HFF-Myc (cell line): ENCODE measurements around the gene AGBL1.

Experiments
- DNase-seq: peaks from one replicate; pipeline ENCODE4 v3.0.0-alpha.2; 2011; ENCODE audit warnings: low read depth; ENCODE audit errors: extremely low read depth
- H3K4me3 ChIP-seq: replicated peaks from 2 replicates; pipeline ENCODE4 v1.5.1; 2011; ENCODE audit warnings: low read depth, mild to moderate bottlenecking, control low read depth, low read length
- TF ChIP-seq, protein P1 (sequence below): IDR thresholded peaks from 2 replicates; pipeline ENCODE4 v1.5.1; 2012; ENCODE audit warnings: mild to moderate bottlenecking, low read depth, low read length, control low read depth; ENCODE audit errors: missing control alignments

AGBL1 gene

DNA sequence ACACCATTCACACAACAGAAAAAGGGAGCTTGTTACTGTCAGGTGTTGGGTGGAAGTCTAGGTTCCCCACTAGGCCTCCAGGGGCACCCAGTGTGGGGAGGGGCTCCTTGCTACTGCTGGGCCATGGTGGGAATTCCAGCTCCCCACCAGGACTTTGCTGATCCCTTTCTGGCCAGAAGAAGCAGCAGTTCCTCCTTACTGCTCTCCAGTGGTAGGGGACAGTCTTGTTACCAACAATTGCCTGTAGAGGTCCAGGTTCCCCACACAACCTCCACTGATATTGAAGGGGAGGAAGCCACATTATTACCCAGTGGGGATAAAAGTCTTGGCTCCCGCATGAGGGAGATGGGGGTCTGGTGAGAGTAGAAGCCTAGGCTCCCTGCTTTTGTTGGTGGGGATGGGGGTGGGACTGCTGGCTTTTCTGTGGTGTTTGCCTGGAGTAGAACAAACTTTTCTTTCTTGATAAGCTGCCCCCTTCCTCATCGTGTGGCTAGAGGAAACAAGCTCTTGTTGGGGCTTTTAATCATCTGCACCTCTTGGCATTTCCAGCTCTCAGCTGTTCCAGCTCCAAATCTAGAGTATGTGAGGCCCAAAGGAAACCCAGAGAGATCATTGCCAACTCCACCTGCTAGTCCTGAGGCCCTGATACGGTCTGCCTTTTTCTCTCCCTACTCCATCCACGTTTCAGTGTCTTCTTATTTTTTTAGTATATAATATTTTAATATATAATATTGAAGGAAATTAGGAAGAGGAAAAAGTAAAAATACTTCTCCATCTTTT lies 824.2 kb downstream of the AGBL1 start:
- DNase-seq = no peak
- TF ChIP-seq, protein P1, sequence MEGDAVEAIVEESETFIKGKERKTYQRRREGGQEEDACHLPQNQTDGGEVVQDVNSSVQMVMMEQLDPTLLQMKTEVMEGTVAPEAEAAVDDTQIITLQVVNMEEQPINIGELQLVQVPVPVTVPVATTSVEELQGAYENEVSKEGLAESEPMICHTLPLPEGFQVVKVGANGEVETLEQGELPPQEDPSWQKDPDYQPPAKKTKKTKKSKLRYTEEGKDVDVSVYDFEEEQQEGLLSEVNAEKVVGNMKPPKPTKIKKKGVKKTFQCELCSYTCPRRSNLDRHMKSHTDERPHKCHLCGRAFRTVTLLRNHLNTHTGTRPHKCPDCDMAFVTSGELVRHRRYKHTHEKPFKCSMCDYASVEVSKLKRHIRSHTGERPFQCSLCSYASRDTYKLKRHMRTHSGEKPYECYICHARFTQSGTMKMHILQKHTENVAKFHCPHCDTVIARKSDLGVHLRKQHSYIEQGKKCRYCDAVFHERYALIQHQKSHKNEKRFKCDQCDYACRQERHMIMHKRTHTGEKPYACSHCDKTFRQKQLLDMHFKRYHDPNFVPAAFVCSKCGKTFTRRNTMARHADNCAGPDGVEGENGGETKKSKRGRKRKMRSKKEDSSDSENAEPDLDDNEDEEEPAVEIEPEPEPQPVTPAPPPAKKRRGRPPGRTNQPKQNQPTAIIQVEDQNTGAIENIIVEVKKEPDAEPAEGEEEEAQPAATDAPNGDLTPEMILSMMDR = no peak
- no peak overlapping the region for H3K4me3 ChIP-seq

DNA sequence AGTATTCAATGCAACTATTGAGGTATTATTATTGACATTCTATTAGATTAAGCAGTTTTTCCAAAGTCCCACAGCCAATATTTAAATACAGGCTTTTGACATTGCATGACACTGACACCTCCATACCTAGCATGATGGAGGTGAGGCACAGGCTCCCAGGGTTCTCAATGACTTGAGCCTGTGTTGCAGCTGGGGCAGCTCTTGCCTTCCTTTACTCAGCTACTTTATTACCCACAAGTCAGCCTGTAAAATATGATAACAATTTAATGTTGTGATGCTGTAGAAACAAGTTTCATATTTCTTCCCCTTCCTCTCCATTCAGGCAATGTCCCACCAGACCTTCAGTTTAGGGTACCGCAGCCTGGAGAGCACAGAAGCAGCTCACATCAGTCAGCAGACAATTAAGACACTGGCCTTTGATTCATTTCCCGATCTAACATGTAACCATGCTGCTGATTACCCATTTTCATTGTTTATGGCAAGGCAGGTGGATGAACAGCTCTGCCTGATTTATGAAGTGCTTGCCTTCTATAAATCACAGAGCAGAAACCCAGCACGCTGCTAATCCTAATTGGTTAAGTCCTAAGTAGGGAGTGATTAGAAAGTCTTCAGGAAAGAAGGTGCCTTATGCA lies 826.1 kb downstream of the AGBL1 start:
- TF ChIP-seq, protein P1 = no peak
- DNase-seq = no peak
- no peak overlapping the region for H3K4me3 ChIP-seq

DNA sequence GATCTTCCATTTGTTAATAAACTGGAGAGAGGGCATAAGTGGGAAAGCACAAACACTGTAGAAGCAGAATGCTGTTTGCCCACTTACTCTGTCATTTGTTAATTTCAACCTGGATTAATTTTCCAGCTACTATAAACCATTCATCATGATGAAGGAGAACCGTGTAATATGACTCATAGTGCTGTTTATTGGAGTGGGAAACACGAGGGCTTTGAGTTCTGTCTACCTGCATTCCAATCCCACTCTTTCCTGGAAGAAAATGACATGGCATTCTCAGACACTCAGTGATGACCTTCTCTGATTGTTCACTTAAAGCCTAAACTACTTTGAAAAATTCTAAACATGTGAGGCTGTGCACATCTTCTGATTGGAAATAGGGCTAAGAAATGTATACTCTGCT lies 826.7 kb downstream of the AGBL1 start:
- TF ChIP-seq, protein P1 = no peak
- DNase-seq = no peak
- no peak overlapping the region for H3K4me3 ChIP-seq

DNA sequence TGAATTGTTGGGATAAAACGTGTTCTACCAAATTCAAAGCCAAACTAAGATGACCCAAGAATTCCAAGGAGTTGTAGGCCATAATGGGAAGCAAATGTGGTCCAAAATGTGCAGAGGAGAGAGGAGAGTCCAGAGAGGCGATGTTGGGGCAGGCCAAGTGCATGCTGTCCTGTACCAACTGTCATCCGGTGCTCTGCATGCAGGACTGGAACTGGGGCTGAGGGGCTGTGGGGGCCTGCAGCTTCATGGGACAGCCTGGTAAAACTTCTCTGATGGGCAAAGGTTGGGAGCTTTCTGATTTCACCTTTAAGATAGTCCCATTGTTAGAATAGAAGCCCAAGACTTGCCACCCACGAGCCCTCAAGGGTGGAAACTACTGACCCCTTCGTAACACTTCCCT lies 831.4 kb downstream of the AGBL1 start:
- no peak overlapping the region for H3K4me3 ChIP-seq
- no peak for DNase-seq
- TF ChIP-seq, protein P1 = no peak

DNA sequence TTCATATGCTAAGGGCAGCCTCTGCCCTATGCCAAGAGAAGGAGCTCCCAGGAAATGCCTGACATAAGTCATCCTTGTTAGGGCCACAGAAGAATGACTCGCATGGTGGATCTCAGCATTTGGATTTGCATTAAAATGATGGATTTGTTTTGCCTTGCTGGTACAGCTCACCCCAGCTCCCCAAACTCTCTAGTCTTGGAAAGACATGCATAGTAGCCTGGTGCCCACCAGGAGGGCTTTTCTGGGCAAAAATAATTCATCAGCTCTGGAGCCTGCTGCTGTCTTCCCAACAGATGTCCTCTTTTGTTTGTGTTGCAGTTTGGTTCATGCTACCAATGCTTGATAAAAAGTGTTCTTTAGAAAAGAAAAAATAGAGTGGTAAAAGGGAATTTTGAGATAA lies 833.0 kb downstream of the AGBL1 start:
- TF ChIP-seq, protein P1 = no peak
- no peak overlapping the region for H3K4me3 ChIP-seq
- DNase-seq = no peak

DNA sequence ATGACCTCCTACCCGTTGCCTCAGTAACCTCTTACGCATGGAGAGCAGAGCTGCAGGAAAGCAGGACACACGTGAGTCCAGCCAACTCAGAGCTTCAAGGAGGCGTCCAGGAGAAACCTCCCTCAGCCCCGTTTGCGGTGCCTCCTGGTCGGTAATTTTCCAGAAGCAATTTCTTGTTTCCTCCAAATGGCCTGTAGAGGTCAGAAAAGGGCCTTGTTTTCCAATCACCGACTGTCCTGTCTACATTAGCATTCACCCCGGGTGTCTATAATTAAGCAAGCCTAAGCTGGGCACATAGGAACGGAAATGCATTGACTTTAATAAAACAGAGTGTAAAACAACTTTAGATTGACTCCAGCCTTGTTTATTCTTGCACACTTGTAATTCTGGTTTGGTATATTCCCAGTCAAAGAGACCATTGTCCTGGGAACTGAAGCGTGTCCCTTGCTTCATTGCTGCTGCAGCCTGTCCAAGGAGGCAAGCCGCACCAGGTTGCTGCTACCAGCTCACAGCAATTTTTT lies 836.2 kb downstream of the AGBL1 start:
- peak; percentile 1 for DNase-seq
- no peak overlapping the region for H3K4me3 ChIP-seq
- TF ChIP-seq, protein P1 = peak; percentile 22
